ELF-1 (cell line): ENCODE data around the gene AQP11.
"Not testable (repeated sequence)": the region's sequence is repeated elsewhere in the genome, so short reads cannot be mapped to it uniquely, and the experiment has no call there.

Experiments
- DNase-seq: peaks from one replicate; pipeline ENCODE4 v3.0.0-alpha.2; 2016; ENCODE audit warnings: low read depth, low spot score

Gene AQP11

GRCh38 chr11:77592727-77593126 lies 3.0 kb downstream of the AQP11 start:
- no peak for DNase-seq

GRCh38 chr11:77593883-77594282 lies 4.1 kb downstream of the AQP11 start:
- DNase-seq, result no peak

DNA sequence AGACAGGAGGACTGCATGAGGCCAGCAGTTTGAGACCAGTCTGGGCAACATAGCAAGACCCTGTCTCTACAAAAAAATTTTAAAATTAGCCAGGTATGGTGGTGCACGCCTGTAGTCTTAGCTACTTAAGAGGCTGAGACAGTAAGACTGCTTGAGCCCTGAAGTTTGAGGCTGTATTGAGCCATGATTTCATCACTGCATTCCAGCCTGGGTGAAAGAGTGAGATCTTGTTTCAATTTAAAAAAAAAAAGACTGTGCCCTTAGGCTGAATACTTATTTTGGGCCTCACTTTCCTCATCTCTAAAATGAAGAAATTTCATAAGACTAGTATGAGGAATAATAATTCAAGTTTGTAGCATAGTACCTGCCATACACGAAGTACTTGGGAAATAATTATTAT lies 6.9 kb downstream of the AQP11 start:
- no peak for DNase-seq

DNA sequence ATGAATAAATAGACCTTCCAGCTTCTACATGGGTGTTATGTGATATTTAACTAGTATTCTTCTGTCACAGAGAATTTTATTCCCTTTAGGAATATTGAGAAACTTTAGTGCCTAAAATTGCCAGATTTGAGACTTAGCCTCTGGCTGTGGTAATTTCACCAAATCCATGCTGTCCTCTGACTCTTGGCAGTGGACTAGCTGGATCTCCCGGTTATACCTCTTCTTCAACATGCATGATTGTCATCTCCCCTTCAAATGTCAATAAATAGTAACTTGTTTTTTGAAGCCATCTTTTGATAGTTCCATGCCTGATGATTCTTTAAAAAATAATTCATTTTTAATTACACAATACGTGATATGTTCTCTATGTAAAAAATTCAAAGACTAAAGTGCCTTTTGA lies 8.4 kb downstream of the AQP11 start:
- DNase-seq, result no peak

- DNase-seq, result no peak
These were observed 12.8 kb downstream of the AQP11 start for GRCh38 chr11:77602381-77603088.

DNA sequence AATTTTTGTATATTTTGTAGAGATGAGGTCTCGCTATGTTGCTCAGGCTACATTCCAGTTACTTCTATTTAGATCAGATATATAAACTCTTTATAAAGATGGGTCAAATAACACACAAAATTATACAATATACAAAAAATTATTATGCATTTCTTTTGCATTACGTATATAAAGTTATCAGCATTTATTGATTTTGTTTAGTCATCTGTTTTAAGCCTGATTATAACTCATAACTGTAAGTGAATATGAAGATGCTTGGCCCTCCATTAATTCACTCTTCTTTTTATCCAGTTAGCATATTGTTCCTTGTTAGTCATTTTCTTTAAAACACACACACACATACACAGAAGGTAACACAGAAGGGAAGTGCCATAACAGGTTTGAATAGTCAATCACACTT lies 14.5 kb downstream of the AQP11 start:
- DNase-seq, result no peak

GRCh38 chr11:77609234-77609633 lies 19.5 kb downstream of the AQP11 start:
- no peak for DNase-seq

DNA sequence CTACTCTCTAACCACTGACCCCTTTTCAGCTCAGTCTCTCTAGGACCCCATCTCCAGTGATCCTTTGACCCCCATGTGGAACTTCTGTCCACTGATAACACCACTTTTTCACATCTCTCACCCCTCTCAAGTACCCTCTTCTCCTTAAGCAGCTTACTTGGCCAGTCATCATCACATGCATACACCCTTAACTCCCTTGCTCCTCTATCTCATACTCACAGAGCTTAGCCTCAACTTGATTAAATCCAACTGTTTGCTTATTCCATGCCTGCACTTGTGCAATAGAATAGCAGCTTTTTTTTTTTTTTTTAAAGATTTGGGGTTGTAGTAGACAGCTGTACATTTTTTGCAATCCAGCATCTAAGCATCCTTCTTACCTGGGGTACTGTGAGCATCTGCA lies 22.2 kb downstream of the AQP11 start:
- DNase-seq, result no peak

DNA sequence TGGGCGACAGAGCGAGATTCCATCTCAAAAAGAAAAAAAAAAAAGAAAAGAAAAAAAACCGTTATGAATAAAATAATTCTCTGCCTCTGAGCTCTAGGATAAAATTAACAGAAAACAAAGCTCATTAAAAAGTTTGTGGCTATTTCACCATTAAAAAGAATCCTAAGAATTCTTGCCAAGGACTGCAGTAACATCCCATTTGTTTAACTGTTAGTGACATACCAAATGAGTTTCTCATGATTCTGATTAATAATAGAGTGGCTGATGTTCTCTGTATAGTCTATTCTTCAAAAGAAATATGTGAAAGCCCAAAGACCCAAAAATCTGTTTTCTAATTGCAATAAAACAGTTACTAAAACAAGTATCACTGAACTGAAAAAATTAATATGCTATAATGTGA lies 28.1 kb downstream of the AQP11 start:
- no peak for DNase-seq

DNA sequence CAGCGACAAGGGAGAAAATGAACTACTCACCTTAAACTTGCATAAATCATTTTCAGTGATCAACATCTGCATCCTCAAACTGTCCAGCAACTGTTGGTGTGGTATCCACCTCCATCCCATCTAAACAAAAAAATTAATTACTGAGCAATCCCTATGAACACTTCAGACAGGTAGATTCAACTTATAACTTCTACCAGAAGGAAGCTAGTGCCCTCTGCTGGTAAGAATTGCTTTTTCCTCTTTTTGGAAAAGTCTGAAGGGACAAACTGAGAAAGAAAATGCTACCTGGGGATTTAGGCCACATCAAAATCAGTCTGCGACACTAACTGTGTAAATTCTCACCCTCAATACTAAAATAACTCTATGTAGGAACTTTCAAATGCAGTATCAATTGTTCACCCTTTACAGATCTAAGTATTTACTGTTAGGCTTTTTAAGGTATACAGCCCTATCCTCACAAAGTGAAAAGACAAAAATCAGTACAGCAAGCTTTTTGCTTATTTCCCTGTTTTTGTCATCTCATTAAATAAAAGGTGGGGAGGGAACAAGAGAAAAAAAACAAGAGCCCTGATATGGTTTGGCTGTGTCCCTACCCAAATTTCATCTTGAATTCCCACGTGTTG lies 29.9 kb downstream of the AQP11 start:
- DNase-seq, result peak; percentile 38

- DNase-seq, result no peak
These were observed 40.5 kb downstream of the AQP11 start for GRCh38 chr11:77630157-77630710.

DNA sequence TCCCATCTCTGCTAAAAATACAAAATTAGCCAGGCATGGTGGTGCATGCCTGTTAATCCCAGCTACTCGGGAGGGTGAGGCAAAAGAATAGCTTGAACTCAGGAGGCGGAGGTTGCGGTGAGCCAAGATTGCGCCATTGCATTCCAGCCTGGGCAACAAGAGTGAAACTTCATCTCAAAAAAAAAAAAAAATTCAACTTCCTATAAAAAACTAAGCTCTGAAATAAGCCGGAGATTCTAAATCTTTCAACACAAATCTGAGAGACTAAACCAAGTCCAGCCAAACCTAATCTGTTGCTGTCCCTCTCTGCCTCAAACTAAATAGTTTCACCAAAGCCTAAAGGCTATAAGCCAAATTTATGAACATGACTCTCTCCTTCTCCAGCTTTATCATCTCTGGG lies 44.2 kb downstream of the AQP11 start:
- DNase-seq, result not testable (repeated sequence)

DNA sequence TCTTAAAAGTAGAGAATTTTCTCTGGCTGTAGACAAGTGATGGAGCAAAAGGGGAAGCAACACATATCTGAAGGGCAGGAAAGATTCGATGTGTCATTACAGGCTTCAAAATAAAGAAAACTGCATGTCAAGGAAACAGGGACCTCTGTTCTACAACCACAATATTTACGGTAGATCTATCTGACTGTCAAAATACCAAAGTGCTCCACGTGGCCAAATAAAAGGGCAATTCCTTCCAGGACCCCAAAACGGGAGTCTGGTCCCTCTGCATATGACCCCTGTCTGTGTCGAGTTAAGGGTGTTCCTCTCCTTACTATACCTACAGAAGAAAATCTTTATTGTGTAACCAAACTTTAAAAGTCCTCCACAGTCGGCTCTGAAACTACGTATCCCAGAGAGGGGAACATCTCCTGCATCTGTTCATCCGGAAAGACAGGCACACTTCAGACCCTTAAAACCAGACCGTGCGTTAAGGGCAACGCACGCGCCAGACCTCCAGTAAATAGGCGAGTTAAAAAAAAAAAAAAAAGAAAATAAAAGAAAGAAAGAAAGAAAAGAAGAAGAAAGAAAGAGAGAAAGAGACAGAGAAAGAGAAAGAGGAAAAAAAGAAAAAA lies 47.1 kb downstream of the AQP11 start:
- DNase-seq, result peak; percentile 24

- DNase-seq, result peak; percentile 92
These were observed 47.8 kb downstream of the AQP11 start, which contains the start of gene CLNS1A for GRCh38 chr11:77637345-77638165. Gene CLNS1A, minus strand, starts transcription at chr11:77637794. Its CDS starts 80 bp downstream, at chr11:77637714.

- no peak for DNase-seq
These were observed 52.5 kb downstream of the AQP11 start for GRCh38 chr11:77642228-77642627.

DNA sequence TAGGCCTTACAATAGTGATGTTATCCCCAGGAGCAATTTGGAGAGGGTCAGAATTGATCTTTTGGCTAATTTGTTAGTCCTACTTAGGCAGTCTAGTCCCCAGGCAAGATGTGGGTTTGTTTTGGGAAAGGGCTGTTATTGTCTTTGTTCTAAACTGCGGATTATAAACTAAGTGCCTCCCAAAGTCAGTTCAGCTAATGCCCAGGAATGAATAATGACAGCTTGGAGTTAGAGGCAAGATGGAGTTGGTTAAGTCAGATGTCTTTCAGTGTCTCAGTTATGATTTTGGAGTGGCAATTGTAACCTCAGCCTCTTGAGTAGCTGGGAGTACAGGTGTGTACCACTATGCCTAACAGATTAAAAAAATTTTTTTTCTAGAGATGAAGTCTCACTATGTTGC lies 55.1 kb downstream of the AQP11 start:
- DNase-seq, result no peak

- DNase-seq, result no peak
These were observed 58.0 kb downstream of the AQP11 start for GRCh38 chr11:77647654-77648305.

DNA sequence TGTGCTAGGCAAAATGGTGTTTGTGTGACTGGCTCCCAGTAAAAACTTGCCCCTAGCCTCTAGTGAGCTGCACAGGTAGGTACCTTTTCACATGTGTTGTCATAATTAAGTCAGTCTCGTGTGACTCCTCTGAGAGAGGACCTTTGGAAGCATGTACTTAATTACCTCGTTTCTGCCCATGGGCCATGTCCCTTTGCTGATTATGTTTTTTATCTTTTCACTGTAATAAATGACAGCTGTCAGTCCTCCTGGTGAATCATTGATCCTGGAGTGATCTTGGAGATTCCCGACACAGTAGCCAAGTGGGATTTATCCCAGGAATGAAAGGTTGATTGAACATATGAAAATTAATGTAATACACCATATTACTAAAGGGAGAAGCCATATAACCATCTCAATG lies 60.4 kb downstream of the AQP11 start:
- DNase-seq, result no peak

DNA sequence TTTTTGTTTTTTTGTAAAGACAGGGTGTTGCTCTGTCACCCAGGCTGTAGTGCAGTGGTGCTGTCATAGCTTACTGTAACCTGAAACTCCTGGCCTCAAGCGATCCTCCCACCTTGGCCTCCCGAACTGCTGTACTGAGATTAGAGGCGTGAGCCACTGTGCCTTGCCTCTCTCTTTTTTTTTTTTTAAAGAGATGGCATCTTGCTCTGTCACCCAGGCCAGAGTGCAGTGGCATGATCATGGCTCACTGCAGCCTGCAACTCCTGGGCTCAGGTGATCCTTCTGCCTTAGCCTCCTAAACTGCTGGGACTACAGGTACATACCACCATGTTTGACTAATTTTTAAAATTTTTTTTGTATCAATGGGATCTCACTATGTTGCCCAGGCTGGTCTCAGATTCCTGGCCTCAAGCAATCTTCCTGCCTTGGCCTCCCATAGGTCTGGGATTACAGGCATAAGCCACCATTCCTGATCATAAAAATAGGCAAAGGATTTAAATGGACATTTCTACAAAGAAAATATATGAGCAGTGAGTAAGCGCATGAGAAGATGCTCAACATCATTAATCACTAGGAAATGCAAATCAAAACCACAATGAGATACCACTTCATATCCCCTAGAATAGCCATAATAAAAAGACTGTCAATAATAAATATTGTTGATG lies 65.1 kb downstream of the AQP11 start:
- DNase-seq, result peak; percentile 30

DNA sequence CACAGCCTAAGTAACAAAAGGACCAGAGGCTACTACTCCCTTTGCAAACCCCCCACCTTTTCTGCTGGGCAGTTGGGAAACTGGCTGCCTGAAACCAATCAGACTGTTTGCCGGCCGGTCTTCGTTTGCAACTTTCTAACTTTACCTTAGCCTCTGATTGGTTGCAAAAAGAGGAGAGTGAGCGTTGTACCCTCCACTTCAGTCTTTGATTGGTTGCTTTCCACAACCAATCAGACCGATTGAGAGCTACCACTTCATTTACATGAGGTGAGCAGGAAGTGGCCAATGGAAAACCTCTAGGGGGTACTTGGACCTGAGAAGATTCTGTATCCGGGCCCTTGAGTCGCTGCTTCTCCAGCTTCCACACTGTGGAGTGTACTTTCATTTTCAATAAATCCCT lies 66.6 kb downstream of the AQP11 start:
- peak; percentile 14 for DNase-seq
